ENCODE results near the gene TTLL4. TPM values are rescaled to one million over a fixed set of nuclear protein-coding genes. Genes with fewer than 3 reads are reported as not detected.

TTLL4 gene
- polyA plus RNA-seq, 2 of the 4 experiments (the other 2 are of a cell fraction) = 25.0 to 26.2 TPM

GRCh38 chr2:218662377-218662776 is 48.3 kb upstream of the TTLL4 start:
- TF ChIP-seq RARB (CRISPR knock-in tag; IDR thresholded peaks at IDR 0.05) (no peak), CHD2 (IDR thresholded peaks at IDR 0.05; ENCODE audit: low read length, partially characterized antibody) (no peak), TFCP2L1 (CRISPR knock-in tag; IDR thresholded peaks at IDR 0.05) (no peak), HOXB5 (CRISPR knock-in tag; IDR thresholded peaks at IDR 0.05) (no peak), EHF (CRISPR knock-in tag; IDR thresholded peaks at IDR 0.05) (no peak), BHLHE40 (IDR thresholded peaks at IDR 0.05; ENCODE audit: low read depth, low read length) (no peak), JUN (IDR thresholded peaks at IDR 0.05) (no peak), JUNB (IDR thresholded peaks at IDR 0.05) (no peak), MAZ (IDR thresholded peaks at IDR 0.05; ENCODE audit: borderline replicate concordance, low read depth, low read length) (no peak)
- TF ChIP-seq, protein P1, sequence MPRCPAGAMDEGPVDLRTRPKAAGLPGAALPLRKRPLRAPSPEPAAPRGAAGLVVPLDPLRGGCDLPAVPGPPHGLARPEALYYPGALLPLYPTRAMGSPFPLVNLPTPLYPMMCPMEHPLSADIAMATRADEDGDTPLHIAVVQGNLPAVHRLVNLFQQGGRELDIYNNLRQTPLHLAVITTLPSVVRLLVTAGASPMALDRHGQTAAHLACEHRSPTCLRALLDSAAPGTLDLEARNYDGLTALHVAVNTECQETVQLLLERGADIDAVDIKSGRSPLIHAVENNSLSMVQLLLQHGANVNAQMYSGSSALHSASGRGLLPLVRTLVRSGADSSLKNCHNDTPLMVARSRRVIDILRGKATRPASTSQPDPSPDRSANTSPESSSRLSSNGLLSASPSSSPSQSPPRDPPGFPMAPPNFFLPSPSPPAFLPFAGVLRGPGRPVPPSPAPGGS (IDR thresholded peaks at IDR 0.05) = no peak
- TF ChIP-seq, protein P2, sequence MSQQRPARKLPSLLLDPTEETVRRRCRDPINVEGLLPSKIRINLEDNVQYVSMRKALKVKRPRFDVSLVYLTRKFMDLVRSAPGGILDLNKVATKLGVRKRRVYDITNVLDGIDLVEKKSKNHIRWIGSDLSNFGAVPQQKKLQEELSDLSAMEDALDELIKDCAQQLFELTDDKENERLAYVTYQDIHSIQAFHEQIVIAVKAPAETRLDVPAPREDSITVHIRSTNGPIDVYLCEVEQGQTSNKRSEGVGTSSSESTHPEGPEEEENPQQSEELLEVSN (IDR thresholded peaks at IDR 0.05; ENCODE audit: borderline replicate concordance, low read depth) = no peak
- TF ChIP-seq, protein P3, sequence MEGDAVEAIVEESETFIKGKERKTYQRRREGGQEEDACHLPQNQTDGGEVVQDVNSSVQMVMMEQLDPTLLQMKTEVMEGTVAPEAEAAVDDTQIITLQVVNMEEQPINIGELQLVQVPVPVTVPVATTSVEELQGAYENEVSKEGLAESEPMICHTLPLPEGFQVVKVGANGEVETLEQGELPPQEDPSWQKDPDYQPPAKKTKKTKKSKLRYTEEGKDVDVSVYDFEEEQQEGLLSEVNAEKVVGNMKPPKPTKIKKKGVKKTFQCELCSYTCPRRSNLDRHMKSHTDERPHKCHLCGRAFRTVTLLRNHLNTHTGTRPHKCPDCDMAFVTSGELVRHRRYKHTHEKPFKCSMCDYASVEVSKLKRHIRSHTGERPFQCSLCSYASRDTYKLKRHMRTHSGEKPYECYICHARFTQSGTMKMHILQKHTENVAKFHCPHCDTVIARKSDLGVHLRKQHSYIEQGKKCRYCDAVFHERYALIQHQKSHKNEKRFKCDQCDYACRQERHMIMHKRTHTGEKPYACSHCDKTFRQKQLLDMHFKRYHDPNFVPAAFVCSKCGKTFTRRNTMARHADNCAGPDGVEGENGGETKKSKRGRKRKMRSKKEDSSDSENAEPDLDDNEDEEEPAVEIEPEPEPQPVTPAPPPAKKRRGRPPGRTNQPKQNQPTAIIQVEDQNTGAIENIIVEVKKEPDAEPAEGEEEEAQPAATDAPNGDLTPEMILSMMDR (IDR thresholded peaks at IDR 0.05) = no peak
- no peak for DNase-seq (ENCODE audit: low read depth in 1 of 2, low spot score in 1 of 2)
- ChIA-PET POLR2A (no interaction called here), CTCF (interaction anchor here (1.1 to 7.8 kb wide), 2 partner anchors 15 to 185 kb away, joined by 3 to 76 read pairs; no protein-coding TSS in a partner anchor)
- 93% methylated on average over 3 of the region's 7 CpGs for WGBS (ENCODE audit: missing lambda C conversion rate)
- H3K27ac ChIP-seq = no peak overlapping the region
- no peak overlapping the region for H3K4me2 ChIP-seq
- H3K4me3 ChIP-seq = no peak overlapping the region
- no peaks in the 10 kb centered on the region for H3K9me3 ChIP-seq
- no peak for ATAC-seq
- no peak for FAIRE-seq
- peaks cover 14% of the 10 kb centered on the region; the same call in 2 of the 3 replicates for H3K4me1 ChIP-seq

- ChIA-PET POLR2A (no interaction called here), CTCF (interaction anchor here (1.1 to 2.4 kb wide), 2 partner anchors 25 to 185 kb away, joined by 3 to 9 read pairs; no protein-coding TSS in a partner anchor)
- Histone ChIP-seq H3K9me3 (no peaks in the 10 kb centered on the region), H3K4me3 (no peak overlapping the region), H3K4me2 (no peak overlapping the region), H3K27ac (no peak overlapping the region), H3K4me1 (peaks cover 12% of the 10 kb centered on the region; the same call in 2 of the 3 replicates)
- 86% methylated on average over 10 of the region's 10 CpGs for WGBS (ENCODE audit: missing lambda C conversion rate)
- FAIRE-seq (no peak), ATAC-seq (no peak), DNase-seq (ENCODE audit: low read depth in 1 of 2, low spot score in 1 of 2) (no peak)
- TF ChIP-seq ZNF302 (CRISPR knock-in tag; IDR thresholded peaks at IDR 0.05) (no peak), RAD21 (conservative IDR thresholded peaks at IDR 0.05 in 1 of 2, IDR thresholded peaks at IDR 0.05 in 1 of 2) (no peak), REST (IDR thresholded peaks at IDR 0.05) (no peak), HES2 (IDR thresholded peaks at IDR 0.05) (no peak)
- TF ChIP-seq, protein P4, sequence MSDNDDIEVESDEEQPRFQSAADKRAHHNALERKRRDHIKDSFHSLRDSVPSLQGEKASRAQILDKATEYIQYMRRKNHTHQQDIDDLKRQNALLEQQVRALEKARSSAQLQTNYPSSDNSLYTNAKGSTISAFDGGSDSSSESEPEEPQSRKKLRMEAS (IDR thresholded peaks at IDR 0.05) = no peak
Observed at GRCh38 chr2:218662827-218663226, 47.8 kb upstream of the TTLL4 start.
